Measurements from ENCODE around the gene TLN1.
A peak's percentile ranks its signal among the peaks of the same experiment; 100 is the strongest.

TLN1 gene

GRCh38 chr9:35669331-35670145 lies 62.5 kb downstream of the TLN1 start:
- no peak for DNase-seq (ENCODE audit: low read depth in 1 of 2, low spot score in 1 of 2)

DNA sequence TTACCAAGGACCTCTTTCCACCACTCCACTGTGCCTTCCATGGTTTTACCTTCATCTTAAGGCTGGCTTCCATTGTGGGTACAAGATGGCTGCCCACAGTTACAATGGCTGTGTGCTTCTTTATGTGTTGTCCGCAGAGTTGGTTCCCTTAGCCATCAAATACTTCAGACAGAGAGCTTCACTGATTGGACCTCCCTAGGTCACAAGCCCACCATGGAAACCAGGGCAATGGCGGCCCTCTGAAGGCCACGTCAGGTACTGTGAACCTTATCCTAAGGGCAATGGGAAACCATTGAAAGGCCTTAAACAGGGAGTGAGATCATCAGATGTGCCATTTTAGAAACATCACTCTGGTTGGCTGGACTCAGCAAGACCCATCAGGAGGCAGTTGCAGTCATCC lies 64.1 kb downstream of the TLN1 start:
- DNase-seq (ENCODE audit: low read depth in 1 of 2, low spot score in 1 of 2): no peak

DNA sequence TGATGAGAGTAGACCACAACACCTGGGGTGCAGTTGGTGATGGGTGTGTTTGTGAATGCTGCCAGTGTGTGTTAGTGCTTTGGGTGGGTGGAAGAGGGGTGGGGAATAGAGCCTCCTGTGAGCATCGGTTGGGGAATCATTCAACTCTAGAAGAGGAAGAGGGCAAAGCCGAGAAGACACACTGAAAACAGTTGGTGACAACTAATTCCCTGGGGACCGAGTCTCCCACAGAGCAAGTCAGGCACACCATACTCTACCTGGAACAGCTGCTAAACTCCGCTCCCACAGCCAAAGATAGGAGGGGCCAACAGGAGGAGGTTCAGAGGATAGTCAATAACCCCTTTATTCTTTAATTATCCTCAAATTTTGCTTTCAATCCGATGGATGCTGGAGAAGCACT lies 65.4 kb downstream of the TLN1 start:
- no peak for DNase-seq (ENCODE audit: low read depth in 1 of 2, low spot score in 1 of 2)

GRCh38 chr9:35666045-35666444 lies 66.0 kb downstream of the TLN1 start:
- DNase-seq (ENCODE audit: low read depth in 1 of 2, low spot score in 1 of 2): no peak

- no peak for DNase-seq (ENCODE audit: low read depth in 1 of 2, low spot score in 1 of 2)
These were observed 66.5 kb downstream of the TLN1 start for GRCh38 chr9:35665471-35665818.

GRCh38 chr9:35664531-35665470 lies 67.2 kb downstream of the TLN1 start, which contains the start of gene ARHGEF39:
ARHGEF39 (minus strand) TSS chr9:35665195; CDS start chr9:35665169, 26 bp downstream.
- DNase-seq (ENCODE audit: low read depth in 1 of 2, low spot score in 1 of 2): peak; percentile 38 to 50

DNA sequence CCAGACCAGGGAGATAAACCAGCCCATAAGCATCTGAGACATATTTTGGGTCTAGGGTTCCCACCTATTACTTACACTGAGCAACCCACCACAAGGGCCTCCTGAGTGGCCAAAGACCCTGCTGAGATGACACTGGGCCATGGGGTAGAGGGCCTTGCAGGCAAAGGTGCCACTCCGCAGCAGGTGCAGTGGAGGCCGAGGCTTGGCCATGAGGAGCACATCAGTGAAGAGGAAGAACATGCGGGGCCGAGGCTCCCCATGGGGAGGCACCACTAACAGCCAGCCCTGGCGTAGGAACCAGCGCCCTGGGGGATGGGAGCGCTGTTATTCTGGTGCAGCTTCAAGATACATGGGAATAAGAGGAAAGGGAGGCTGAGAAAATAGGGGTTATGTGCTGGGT lies 69.6 kb downstream of the TLN1 start:
- DNase-seq (ENCODE audit: low read depth in 1 of 2, low spot score in 1 of 2): no peak

DNA sequence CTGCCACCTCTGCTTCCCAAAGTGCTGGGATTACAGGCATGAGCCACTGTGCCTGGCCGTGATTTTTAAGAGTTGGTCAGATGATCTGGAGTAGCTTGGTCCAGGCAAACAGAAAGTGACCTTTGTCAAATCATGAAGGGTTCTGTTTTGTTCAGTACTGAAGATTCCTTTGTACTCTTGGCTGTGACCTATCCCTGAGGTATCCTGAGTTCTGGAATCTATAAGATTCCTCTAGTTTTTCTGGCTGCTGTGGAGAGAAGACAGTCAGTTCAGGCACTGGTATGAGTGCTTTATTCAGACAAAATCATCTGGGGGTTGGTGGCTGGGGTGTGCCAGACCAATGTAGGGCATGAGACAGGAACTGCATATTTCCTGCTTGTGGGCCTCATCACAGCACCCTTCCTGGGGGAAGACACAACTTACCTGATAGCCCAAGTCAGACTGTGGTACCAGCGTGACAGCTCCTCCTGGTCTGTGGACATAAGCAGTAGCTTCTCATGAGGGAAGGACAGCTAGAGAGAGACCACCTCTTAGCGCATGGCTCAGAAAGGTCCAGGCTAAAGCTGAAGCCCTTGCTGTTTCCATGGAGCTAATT lies 70.1 kb downstream of the TLN1 start:
- no peak for DNase-seq (ENCODE audit: low read depth in 1 of 2, low spot score in 1 of 2)

- DNase-seq (ENCODE audit: low read depth in 1 of 2, low spot score in 1 of 2): no peak
These were observed 71.0 kb downstream of the TLN1 start for GRCh38 chr9:35660966-35661415.

DNA sequence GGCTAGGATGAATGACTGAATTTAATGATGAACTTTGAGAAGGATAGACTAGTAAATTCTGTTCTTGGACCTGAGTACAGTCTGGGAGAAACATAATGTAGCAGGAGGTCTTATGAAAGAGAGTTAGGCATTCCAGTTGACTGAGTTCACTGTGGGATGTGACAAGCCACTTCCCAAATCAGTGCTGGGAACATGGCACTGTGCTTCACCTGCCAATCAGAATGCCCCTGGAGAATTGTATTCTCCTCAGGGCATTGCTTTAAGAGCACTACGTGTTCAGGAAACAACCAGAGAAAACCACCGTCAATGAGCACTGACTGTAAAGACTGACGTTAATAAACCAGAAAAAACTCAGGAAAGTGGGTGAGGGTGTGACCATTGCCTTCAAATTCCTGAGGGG lies 72.7 kb downstream of the TLN1 start:
- DNase-seq (ENCODE audit: low read depth in 1 of 2, low spot score in 1 of 2): no peak

- DNase-seq (ENCODE audit: low read depth in 1 of 2, low spot score in 1 of 2): no peak
These were observed 73.1 kb downstream of the TLN1 start for GRCh38 chr9:35658968-35659220.

DNA sequence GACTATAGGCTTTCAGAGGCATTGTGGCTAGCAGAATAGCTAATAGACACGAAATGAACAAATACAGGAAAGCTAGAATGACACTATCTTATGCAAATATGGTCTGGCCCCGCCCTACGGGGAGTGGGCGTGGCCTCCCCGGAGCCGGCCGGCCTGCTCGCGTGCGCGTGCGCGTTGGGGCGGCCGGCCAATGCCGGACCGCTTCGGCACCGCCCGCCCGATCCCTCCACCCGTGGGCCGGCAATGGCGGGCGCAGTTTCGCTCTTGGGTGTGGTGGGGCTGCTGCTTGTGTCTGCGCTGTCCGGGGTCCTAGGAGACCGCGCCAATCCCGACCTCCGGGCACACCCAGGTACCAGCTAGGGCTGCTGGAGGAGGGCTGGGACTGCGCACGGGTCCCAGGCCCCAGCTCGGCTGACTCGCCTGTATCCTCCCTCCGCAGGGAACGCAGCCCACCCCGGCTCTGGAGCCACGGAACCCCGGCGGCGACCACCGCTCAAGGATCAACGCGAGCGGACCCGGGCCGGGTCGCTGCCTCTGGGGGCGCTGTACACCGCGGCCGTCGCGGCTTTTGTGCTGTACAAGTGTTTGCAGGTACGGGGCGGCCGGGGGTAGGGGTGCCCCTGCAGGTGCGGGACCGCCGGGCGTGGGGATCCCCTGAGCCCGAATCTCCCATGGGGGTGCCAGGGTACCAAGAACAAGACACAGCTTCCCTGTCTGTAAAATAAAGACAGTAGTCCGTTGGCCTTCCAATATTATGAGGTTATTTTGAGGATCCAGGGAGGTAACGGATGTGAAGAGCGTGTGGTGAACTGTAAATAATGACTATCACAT lies 73.6 kb downstream of the TLN1 start, which contains the start of gene CCDC107:
TSS of gene CCDC107 (plus strand) at position 156 of the 831 bp plus-strand sequence. CDS start at position 244, 88 bp downstream.
- DNase-seq (ENCODE audit: low read depth in 1 of 2, low spot score in 1 of 2): peak; percentile 74 to 75

GRCh38 chr9:35657546-35658136 lies 74.4 kb downstream of the TLN1 start, which contains the start of gene RMRP:
RMRP (minus strand) TSS chr9:35658019.
- peak; percentile 70 to 86 for DNase-seq (ENCODE audit: low read depth in 1 of 2, low spot score in 1 of 2)

- DNase-seq (ENCODE audit: low read depth in 1 of 2, low spot score in 1 of 2): no peak
These were observed 75.0 kb downstream of the TLN1 start for GRCh38 chr9:35656831-35657545.

GRCh38 chr9:35656348-35656747 lies 75.6 kb downstream of the TLN1 start:
- DNase-seq (ENCODE audit: low read depth in 1 of 2, low spot score in 1 of 2): no peak

GRCh38 chr9:35653611-35654010 lies 78.4 kb downstream of the TLN1 start:
- no peak for DNase-seq (ENCODE audit: low read depth in 1 of 2, low spot score in 1 of 2)

DNA sequence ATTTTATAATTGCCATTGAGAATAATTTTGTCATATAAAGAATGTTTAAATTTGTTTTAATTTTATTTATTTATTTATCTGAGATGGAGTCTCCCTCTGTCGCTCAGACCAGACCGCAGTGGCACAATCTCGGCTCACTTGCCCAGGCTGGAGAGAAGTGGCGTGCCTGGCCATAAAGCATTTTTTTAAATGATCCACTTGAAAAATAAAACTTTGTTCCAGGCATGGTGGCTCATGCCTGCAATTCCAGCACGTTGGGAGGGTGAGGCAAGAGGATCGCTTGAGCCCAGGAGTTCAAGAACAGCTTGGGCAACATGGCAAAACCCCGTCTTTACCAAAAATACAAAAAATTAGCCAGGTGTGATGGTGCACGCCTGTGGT lies 79.2 kb downstream of the TLN1 start:
- no peak for DNase-seq (ENCODE audit: low read depth in 1 of 2, low spot score in 1 of 2)

- DNase-seq (ENCODE audit: low read depth in 1 of 2, low spot score in 1 of 2): no peak
These were observed 79.8 kb downstream of the TLN1 start for GRCh38 chr9:35651956-35652828.

All from stimulated activated CD4-positive, alpha-beta T cell treated with anti-CD3 and anti-CD28 coated beads, Interleukin-15, amount 100 ng/mL, for 1 hour (primary cell).